HepG2 (cell line): ENCODE results near the gene RABL2A. TPM values are rescaled to one million over a fixed set of nuclear protein-coding genes. Genes with fewer than 3 reads are reported as not detected.
"Not testable (repeated sequence)": the region's sequence is repeated elsewhere in the genome, so short reads cannot be mapped to it uniquely, and the experiment has no call there.

Source experiments
- ATAC-seq: fragments of 200-7000 bp; cut with Tn5 transposase; 3 replicates; pipeline ENCODE4 v1.9.1; 2020; ENCODE audit warnings: mild to moderate bottlenecking, moderate library complexity
- BruUV-seq: library from RNA; stranded (reverse); fragments of 400-500 nt; replicated peaks from 2 replicates; lab custom pipeline; 2021; lab: Mats Ljungman, UMichigan
- CTCF ChIA-PET: fragments of 300-600 bp; formaldehyde crosslinking; extraction: SDS; loops from one replicate; lab custom pipeline; 2021; ENCODE audit warnings: low total read pairs, inconsistent platforms, low intra/inter-chr PET ratio; lab: Yijun Ruan, JAX
- POLR2A ChIA-PET: fragments of 350-600 bp; sonication (Branson Sonifier 250); formaldehyde crosslinking; loops from one replicate; lab custom pipeline; 2020; ENCODE audit warnings: antibody characterized with exemption, inconsistent platforms; lab: Yijun Ruan, JAX
- DNase-seq: peaks from one replicate; pipeline ENCODE4 v3.0.0-alpha.2; 2015; ENCODE audit warnings: low spot score
- FAIRE-seq: peaks from 3 replicates; lab custom pipeline; 2011; peaks lifted over from hg19 to GRCh38; lab: Jason Lieb, UNC
- H2AFZ ChIP-seq: one replicate; pipeline ENCODE4 v1.6.1; 2011; ENCODE audit warnings: low read length, inconsistent platforms
- H3K27ac ChIP-seq: fragments of 300-600 bp; 3 replicates; pipeline ENCODE4 v1.8.0; 2011; ENCODE audit warnings: mixed run types, mild to moderate bottlenecking, mixed read lengths, low read length, inconsistent platforms; ENCODE audit not compliant: insufficient read depth; ENCODE audit errors: extremely low read length
- H3K27me3 ChIP-seq, 2 experiments: fragments of 200-600 bp in 1 of 2; 2 replicates in 1 of 2; 3 replicates in 1 of 2; pipeline versions ENCODE4 v1.6.0 to v1.8.0; 2011; ENCODE audit warnings: low read length in 2 of 2, mild to moderate bottlenecking in 2 of 2, moderate library complexity in 2 of 2, inconsistent platforms in 1 of 2; ENCODE audit not compliant: insufficient read depth in 2 of 2, control insufficient read depth in 1 of 2
- H3K36me3 ChIP-seq, 2 experiments: fragments of 200-600 bp in 1 of 2; replicated peaks in 1 of 2; 2 replicates in 1 of 2; 3 replicates in 1 of 2; pipeline versions ENCODE4 v1.5.1 to v1.8.0; 2011; ENCODE audit warnings: low read length in 2 of 2, inconsistent platforms in 1 of 2; ENCODE audit not compliant: insufficient read depth in 2 of 2, control insufficient read depth in 1 of 2
- H3K4me1 ChIP-seq: 2 replicates; pipeline ENCODE4 v1.5.1; 2012; ENCODE audit warnings: low read length, inconsistent platforms; ENCODE audit not compliant: insufficient read depth
- H3K4me2 ChIP-seq: 2 replicates; pipeline ENCODE4 v1.6.0; 2011; ENCODE audit warnings: low read depth, low read length, inconsistent platforms
- H3K4me3 ChIP-seq, 3 experiments: fragments of 200-600 bp in 1 of 3; sonication (generic), shearing (Covaris generic) in 1 of 3; replicated peaks in 1 of 3; 2 replicates each; pipeline ENCODE4 v1.5.1; 2011 to 2016; ENCODE audit warnings: low read length in 3 of 3, inconsistent platforms in 2 of 3, low read depth in 2 of 3, mild to moderate bottlenecking in 2 of 3, control low read depth in 1 of 3, mixed read lengths in 1 of 3; ENCODE audit not compliant: insufficient read depth in 1 of 3
- H3K79me2 ChIP-seq: one replicate; pipeline ENCODE4 v1.6.1; 2011; ENCODE audit warnings: low read length, inconsistent platforms; ENCODE audit not compliant: insufficient read depth
- H3K9ac ChIP-seq: 2 replicates; pipeline ENCODE4 v1.6.0; 2011; ENCODE audit warnings: mild to moderate bottlenecking, low read depth, low read length, inconsistent platforms; ENCODE audit not compliant: insufficient read depth
- H3K9me3 ChIP-seq: 2 replicates; pipeline ENCODE4 v1.5.1; 2012; ENCODE audit warnings: mild to moderate bottlenecking, low read length
- H4K20me1 ChIP-seq: 2 replicates; pipeline ENCODE4 v1.6.0; 2011; ENCODE audit warnings: inconsistent platforms, mild to moderate bottlenecking, low read length, moderate library complexity; ENCODE audit not compliant: insufficient read depth
- CTCF ChIP-seq: sonication (generic); formaldehyde crosslinking; IDR thresholded peaks from 2 replicates; pipeline ENCODE4 v1.5.0; 2020; ENCODE audit warnings: mild to moderate bottlenecking, missing genetic modification reagents, moderate library complexity
- STAG1 ChIP-seq: sonication (generic); formaldehyde crosslinking; IDR thresholded peaks from 2 replicates; pipeline ENCODE4 v1.4.0; 2020; ENCODE audit warnings: missing genetic modification reagents
- ZNF687 ChIP-seq: sonication (generic); formaldehyde crosslinking; IDR thresholded peaks from 2 replicates; pipeline ENCODE4 v1.5.1; 2020; ENCODE audit warnings: mild to moderate bottlenecking, missing genetic modification reagents, moderate library complexity
- WGBS: methylation state at CpG from one replicate; pipeline ENCODE4 v1.1.6; 2017; ENCODE audit warnings: low lambda C conversion rate; 5-methylcytosine and 5-hydroxymethylcytosine counted together
- in situ Hi-C: cut with HindIII; loops from 2 replicates; pipeline ENCODE4 v1.10.0; 2017; ENCODE audit warnings: low pct_unique_long_range_greater_than_20kb; ENCODE audit not compliant: extremely low pct_ligation_motif_present
- intact Hi-C: fragments of 100-400 bp; cut with micrococcal nuclease; formaldehyde crosslinking; loops from one replicate; pipeline ENCODE4 v1.10.0; 2022; ENCODE audit not compliant: unreplicated experiment
- polyA plus RNA-seq, 8 experiments: library from polyadenylated mRNA; depleted of rRNA in 3 of 8; stranded (reverse) in 7 of 8; unstranded in 1 of 8; fragments of >200 nt; fragmentation: Illumina TruSeq in 4 of 8; extraction: Trizol in 4 of 8; gene quantifications; 2 replicates each; pipeline versions ENCODE4 v1.2.1 to v1.2.3, GENCODE V29; 2011 to 2016; ENCODE audit warnings: low read depth in 4 of 8, missing spikeins in 1 of 8, mixed read lengths in 1 of 8; ENCODE audit not compliant: insufficient read depth in 1 of 8
- total RNA-seq, 5 experiments: library from RNA; depleted of rRNA; stranded (reverse); fragments of >200 nt; fragmentation: Illumina TruSeq; extraction: Trizol; gene quantifications; 2 replicates each; pipeline ENCODE4 v1.2.3, GENCODE V29; 2016; ENCODE audit warnings: low read depth in 1 of 5

Gene RABL2A
- total and polyA plus RNA-seq, 2 of the 13 experiments (the other 11 are each of a cell fraction or from before 2014, with no cell fraction given): 9.6 to 13.4 TPM

- intact Hi-C loops, H3K27me3 ChIP-seq, CTCF ChIA-PET, H4K20me1 ChIP-seq, ATAC-seq, POLR2A ChIA-PET, FAIRE-seq, H3K9me3 ChIP-seq, H2AFZ ChIP-seq, H3K4me3 ChIP-seq, H3K36me3 ChIP-seq, H3K4me2 ChIP-seq, in situ Hi-C loops, H3K9ac ChIP-seq, DNase-seq, H3K27ac ChIP-seq, H3K79me2 ChIP-seq: not testable (repeated sequence)
- H3K4me1 ChIP-seq: peaks cover 11% of the 10 kb centered on the region
- WGBS: 80% methylated on average over 1 of the region's 9 CpGs
- peak; percentile 36 for TF ChIP-seq STAG1 (CRISPR knock-in tag)
- TF ChIP-seq ZNF687: peak; percentile 17; the same call in 1 of the 2 replicates
- peak; percentile 23; the same call in 1 of the 2 replicates for TF ChIP-seq CTCF
- BruUV-seq: TSS peak; percentile 38
These were observed 29.5 kb upstream of the RABL2A start for GRCh38 chr2:113597572-113597971.
